Effector memory CD8-positive, alpha-beta T cell (primary cell): Measurements from ENCODE around the gene MUTYH.
"Not testable (repeated sequence)": the region's sequence is repeated elsewhere in the genome, so short reads cannot be mapped to it uniquely, and the experiment has no call there.

Source experiments
- ATAC-seq: fragments of 150-1000 bp; cut with Tn5 transposase; replicated peaks from 2 replicates; pipeline ENCODE4 v1.10.0; 2021; ENCODE audit warnings: mild to moderate bottlenecking, moderate library complexity
- DNase-seq, 3 experiments: peaks; one replicate each; pipeline ENCODE4 v3.0.0; 2021
- H3K27ac Mint-ChIP-seq, 2 donors: one replicate each; pipeline ENCODE4 v1.8.0; 2022; ENCODE audit warnings: mild to moderate bottlenecking in 2 of 2, mixed read lengths in 2 of 2, moderate library complexity in 2 of 2
- H3K27me3 Mint-ChIP-seq, 2 donors: one replicate each; pipeline ENCODE4 v1.8.0; 2022; ENCODE audit warnings: mixed read lengths in 2 of 2
- H3K36me3 Mint-ChIP-seq: one replicate; pipeline ENCODE4 v1.8.0; 2022; ENCODE audit warnings: mild to moderate bottlenecking, moderate library complexity, mixed read lengths; ENCODE audit not compliant: insufficient read depth
- H3K4me1 Mint-ChIP-seq, 2 donors: one replicate each; pipeline ENCODE4 v1.8.0; 2022; ENCODE audit warnings: low read depth in 2 of 2, mixed read lengths in 2 of 2
- H3K4me3 Mint-ChIP-seq, 2 donors: one replicate each; pipeline ENCODE4 v1.8.0; 2022; ENCODE audit warnings: mild to moderate bottlenecking in 2 of 2, mixed read lengths in 2 of 2, moderate library complexity in 2 of 2
- H3K9me3 Mint-ChIP-seq, 2 donors: one replicate each; pipeline ENCODE4 v1.8.0; 2022; ENCODE audit warnings: mixed read lengths in 2 of 2

Gene MUTYH

DNA sequence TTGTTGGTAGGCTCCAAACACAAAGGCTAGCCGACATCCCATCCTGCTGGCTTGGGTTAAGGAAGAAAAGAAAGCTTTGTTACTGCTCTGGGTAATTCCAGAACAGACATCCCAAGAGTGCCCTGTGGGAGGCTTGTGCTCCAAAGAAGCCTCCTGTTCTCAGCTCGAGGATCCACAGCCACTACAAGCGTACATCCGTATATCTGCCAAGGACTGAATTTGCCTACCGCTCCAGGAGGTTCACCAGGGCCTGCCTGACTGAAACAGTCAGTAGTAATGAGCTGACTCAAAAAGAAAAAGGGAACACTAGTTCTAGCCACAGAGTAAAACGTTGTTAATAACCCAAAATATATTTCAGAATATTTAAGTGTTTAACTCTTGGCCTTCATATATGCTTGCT, 24.8 kb upstream of the MUTYH start:
- ATAC-seq (no peak), DNase-seq (no peak)
- H3K27ac Mint-ChIP-seq = no peak overlapping the region
- no peaks in the 10 kb centered on the region for H3K9me3 Mint-ChIP-seq
- H3K27me3 Mint-ChIP-seq = no peaks in the 10 kb centered on the region
- no peaks in the 10 kb centered on the region for H3K36me3 Mint-ChIP-seq
- no peak overlapping the region for H3K4me3 Mint-ChIP-seq
- H3K4me1 Mint-ChIP-seq = no peaks in the 10 kb centered on the region

DNA sequence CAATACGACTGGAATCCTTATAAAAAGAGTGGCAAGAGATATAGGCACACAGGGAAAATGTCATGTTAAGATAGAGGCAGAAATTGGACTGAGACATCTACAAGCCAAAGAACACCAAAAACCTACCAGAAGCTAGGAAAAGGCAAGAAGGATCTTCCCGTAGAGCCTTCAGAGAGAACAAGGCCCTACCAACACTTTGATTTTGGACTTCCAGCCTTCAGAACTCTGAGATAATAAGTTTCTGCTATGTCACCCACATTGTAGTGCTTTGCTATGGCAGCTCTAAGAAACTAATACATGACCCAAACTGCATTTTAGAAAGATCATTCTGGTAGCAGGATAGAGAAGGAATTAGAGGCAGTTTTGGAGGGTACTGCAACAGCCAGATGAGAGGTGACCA, 24.1 kb upstream of the MUTYH start:
- ATAC-seq = no peak
- peak overlapping the region in 1 of 2 donors; percentile 33 for H3K27ac Mint-ChIP-seq

DNA sequence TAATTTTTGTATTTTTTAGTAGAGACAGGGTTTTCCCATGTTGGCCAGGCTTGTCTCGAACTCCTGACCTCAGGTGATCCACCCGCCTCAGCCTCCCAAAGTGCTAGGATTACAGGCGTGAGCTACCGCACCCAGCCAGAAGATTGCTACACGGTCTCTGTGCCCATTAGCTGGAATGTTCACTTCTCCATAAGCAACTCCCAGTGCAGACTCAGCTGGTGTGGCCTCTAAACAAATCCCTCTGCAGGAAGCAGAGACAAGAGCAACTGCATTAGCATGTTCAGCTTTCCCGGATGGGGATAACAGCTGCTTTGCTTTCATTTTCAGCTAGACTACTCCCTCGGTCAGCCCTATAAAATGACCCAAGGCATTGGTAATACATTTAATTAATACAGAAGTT, 20.7 kb upstream of the MUTYH start:
- not testable (repeated sequence) for H3K27ac Mint-ChIP-seq, H3K27me3 Mint-ChIP-seq, DNase-seq, H3K4me3 Mint-ChIP-seq, H3K4me1 Mint-ChIP-seq, ATAC-seq, H3K9me3 Mint-ChIP-seq, H3K36me3 Mint-ChIP-seq

More for the DNA sequence above, 24.1 kb upstream of the MUTYH start:
- H3K36me3 Mint-ChIP-seq = no peaks in the 10 kb centered on the region
- H3K4me3 Mint-ChIP-seq = no peak overlapping the region
- no peaks in the 10 kb centered on the region for H3K27me3 Mint-ChIP-seq
- peaks cover 0 to 3% of the 10 kb centered on the region in 2 donors for H3K4me1 Mint-ChIP-seq
- H3K9me3 Mint-ChIP-seq = no peaks in the 10 kb centered on the region
- no peak for DNase-seq

DNA sequence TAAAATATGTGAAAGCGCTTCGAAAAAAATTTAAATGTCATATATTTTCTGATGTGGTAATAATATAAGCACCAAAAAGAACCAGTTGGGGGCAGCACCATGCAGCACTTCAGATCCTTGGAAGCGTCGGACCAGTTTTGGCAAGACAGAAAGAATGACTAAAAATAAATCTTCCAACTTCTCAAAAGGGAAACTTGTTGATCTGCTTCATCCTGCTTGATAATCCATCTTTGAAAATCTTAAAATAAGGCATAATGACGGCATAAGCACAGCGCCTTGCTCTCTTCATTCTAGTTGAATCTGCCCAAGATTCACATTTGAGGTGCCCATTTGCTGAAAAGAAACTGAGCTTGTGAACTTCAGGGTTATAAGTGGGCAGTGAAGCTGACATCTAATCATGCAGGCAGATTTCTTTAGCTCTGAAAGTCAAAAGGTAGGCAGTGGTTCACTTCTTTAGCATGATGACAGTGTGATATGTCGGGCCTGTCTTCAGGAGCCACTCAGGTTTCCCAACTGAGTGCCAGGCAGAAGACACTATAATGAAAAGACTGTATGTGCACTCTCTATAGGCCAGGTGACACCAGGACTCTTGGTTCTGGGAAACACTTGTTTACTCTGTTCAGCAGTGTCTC, 19.8 kb upstream of the MUTYH start:
- Mint-ChIP-seq H3K36me3 (no peaks in the 10 kb centered on the region), H3K4me3 (no peak overlapping the region), H3K9me3 (no peaks in the 10 kb centered on the region), H3K27ac (no peak overlapping the region), H3K4me1 (peaks cover 0 to 3% of the 10 kb centered on the region in 2 donors), H3K27me3 (no peaks in the 10 kb centered on the region)
- ATAC-seq (peak; percentile 54), DNase-seq (peak; percentile 36 to 46 (median 39))

DNA sequence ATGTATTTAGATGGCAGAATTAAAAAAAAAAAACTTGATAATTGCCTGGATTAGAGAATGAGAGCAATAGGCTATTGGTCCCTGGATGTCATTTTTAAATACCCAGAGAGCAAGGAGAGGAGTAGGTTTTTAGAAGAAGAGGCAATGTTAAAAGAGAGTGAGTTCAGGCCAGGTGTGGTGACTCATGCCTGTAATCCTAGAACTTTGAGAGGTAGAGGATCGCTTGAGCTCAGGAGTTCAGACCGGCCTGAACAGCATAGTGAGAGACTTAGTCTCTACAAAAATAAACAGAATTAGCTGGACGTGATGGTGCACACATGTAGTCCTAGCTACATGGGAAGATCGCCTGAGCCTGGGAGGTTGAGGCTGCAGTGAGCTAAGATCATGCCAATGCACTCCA, 15.9 kb upstream of the MUTYH start:
- Mint-ChIP-seq H3K36me3 (no peaks in the 10 kb centered on the region), H3K9me3 (no peaks in the 10 kb centered on the region), H3K4me1 (peaks cover 0 to 3% of the 10 kb centered on the region in 2 donors), H3K27ac (no peak overlapping the region), H3K4me3 (no peak overlapping the region), H3K27me3 (no peaks in the 10 kb centered on the region)
- ATAC-seq (no peak), DNase-seq (no peak)

DNA sequence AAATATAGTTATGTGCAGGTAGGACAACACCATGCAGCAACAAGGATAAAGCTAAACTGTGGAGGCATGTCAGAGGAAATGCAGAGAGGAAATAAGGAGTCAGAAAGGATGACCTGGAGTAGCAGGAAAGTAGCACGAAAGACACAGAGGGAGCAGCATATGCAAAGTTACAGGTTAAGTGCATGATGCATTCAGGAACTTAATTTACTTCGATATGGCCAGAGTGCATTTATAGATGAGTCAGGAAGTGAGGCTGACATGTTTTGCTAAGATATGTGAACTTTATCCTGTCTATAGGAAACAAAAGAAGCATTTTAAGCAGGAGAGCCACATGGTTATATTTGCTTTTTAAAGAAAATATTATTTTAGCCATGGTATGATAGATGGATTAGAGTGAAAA, 15.4 kb upstream of the MUTYH start:
- DNase-seq = no peak
- Mint-ChIP-seq H3K4me1 (peaks cover 0 to 3% of the 10 kb centered on the region in 2 donors), H3K36me3 (no peaks in the 10 kb centered on the region), H3K4me3 (no peak overlapping the region), H3K27ac (no peak overlapping the region), H3K9me3 (no peaks in the 10 kb centered on the region), H3K27me3 (no peaks in the 10 kb centered on the region)
- ATAC-seq = no peak

DNA sequence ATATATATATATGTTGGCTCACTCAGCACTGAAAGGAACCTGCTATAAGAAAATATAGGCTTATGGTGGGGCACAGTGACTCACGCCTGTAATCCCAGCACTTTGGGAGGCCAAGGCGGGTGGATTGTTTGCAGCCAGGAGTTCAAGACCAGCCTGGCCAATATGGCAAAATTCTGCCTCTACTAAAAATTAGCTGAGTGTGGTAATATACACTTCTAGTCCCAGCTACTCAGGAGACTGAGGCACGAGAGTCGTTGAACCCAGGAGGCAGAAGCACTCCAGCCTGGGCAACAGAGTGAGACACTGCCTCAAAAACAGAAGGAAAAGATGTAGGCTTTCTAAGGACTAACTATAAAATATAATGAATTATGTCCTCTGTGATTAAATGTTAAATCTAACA, 14.6 kb upstream of the MUTYH start:
- Mint-ChIP-seq H3K27ac (peak overlapping the region in 1 of 2 donors; percentile 57), H3K4me3 (no peak overlapping the region), H3K4me1 (peaks cover 0 to 1% of the 10 kb centered on the region in 2 donors), H3K36me3 (no peaks in the 10 kb centered on the region), H3K27me3 (no peaks in the 10 kb centered on the region), H3K9me3 (no peaks in the 10 kb centered on the region)
- ATAC-seq (no peak), DNase-seq (no peak)

DNA sequence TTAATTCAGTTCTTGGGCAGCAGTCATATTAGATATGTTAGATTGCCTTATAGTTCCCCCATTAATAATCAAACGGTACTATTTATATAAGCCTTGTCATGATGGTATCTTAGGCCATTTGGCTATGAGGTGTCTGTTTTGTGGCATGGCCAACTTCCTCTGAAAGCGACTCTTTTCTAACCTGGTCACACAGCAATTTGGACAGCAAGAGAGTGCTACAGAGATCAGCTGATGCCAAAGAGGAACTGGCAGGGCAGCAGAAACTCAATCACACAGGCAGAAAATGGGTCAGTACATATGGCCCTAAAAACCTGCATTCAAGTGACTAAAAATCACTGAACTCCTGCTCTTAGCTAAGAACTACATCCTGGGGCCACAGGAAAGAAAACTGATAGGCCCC, 13.4 kb upstream of the MUTYH start:
- H3K9me3 Mint-ChIP-seq = no peaks in the 10 kb centered on the region
- DNase-seq (no peak), ATAC-seq (no peak)
- H3K4me1 Mint-ChIP-seq = no peaks in the 10 kb centered on the region
- H3K4me3 Mint-ChIP-seq = no peak overlapping the region
- no peaks in the 10 kb centered on the region for H3K36me3 Mint-ChIP-seq
- no peak overlapping the region for H3K27ac Mint-ChIP-seq
- no peaks in the 10 kb centered on the region for H3K27me3 Mint-ChIP-seq

DNA sequence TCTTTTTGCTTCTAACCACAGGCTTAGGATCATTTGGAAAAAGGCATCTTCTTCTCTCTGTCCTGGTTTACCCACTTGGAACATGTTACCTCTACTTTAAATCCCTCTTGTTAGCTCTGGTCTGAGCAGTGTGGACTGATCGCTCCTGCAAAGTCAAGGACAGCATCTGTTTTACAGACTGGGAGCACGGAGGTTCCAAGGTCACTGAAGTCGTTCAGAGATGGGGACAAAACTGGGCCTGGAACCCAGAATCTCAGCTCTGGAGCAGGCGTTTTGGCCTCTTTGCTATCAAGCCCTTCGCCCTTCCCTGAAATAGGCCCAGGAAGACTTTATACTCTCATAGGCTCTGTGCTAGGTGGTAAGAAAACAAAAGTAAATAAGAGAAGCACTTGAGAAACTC, 11.3 kb upstream of the MUTYH start:
- no peaks in the 10 kb centered on the region for H3K27me3 Mint-ChIP-seq
- ATAC-seq = no peak
- no peaks in the 10 kb centered on the region for H3K4me1 Mint-ChIP-seq
- H3K27ac Mint-ChIP-seq = no peak overlapping the region
- H3K9me3 Mint-ChIP-seq = no peaks in the 10 kb centered on the region
- H3K36me3 Mint-ChIP-seq = peaks cover under 1% of the 10 kb centered on the region
- no peak overlapping the region for H3K4me3 Mint-ChIP-seq
- no peak for DNase-seq

DNA sequence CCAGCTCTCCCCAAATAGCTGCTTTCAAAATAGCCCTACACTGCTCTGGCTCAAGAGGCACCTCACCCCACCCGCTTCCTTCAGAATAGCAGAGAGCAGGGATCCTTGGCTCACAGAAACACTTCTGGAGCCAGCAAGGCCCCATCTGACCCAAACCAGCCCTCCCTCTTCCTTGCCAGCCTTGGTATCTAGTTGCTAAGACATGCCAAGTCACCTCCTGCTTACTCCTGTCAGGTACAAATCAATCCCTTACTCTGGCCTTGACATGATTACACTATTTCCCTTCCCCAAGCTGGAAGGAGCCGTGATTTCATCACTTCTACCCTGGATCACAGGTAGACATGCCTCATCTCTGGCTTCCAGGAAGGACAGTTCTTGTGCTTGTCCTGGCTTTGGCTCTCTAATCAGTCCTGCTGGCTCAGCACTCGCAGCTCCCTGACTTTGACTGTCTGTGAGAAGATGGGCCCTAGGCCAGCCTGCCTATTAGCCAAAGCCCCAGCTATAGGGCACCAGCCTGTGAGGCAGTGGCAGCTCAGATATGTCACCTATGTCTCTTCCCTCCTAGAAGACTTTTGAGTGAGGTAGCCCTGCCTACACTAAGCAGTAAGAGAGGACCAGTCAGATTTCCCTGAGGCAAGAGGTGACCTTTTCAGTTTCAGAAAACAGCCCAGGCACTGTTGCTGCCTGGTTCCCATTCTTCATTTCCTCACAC, 8.9 kb upstream of the MUTYH start:
- Mint-ChIP-seq H3K9me3 (no peaks in the 10 kb centered on the region), H3K27ac (peak overlapping the region in 1 of 2 donors; percentile 52), H3K4me3 (no peak overlapping the region), H3K27me3 (no peaks in the 10 kb centered on the region), H3K4me1 (no peaks in the 10 kb centered on the region), H3K36me3 (peaks cover 14% of the 10 kb centered on the region)
- ATAC-seq (no peak), DNase-seq (no peak)

DNA sequence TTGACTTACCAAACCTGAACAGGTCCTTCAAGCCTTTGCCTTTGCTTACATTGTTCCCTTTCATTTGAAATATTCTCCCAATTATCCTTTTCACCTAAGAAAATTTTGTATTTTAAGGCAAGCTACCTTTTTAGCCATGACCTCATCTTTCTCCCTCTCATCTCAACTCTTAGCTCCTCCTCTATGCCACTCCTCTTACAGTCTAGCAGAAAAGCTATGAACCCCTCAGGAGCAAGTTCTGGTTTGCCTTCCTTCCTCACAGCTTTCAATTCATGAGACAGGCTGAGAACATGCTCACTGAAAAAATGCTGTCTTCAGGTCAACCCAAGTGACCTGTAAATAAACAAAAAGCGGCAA, 8.3 kb upstream of the MUTYH start:
- Mint-ChIP-seq H3K36me3 (peaks cover 15% of the 10 kb centered on the region), H3K9me3 (no peaks in the 10 kb centered on the region), H3K4me3 (no peak overlapping the region), H3K27ac (peak overlapping the region; percentile 2 to 52), H3K27me3 (no peaks in the 10 kb centered on the region), H3K4me1 (no peaks in the 10 kb centered on the region)
- DNase-seq (no peak), ATAC-seq (no peak)

DNA sequence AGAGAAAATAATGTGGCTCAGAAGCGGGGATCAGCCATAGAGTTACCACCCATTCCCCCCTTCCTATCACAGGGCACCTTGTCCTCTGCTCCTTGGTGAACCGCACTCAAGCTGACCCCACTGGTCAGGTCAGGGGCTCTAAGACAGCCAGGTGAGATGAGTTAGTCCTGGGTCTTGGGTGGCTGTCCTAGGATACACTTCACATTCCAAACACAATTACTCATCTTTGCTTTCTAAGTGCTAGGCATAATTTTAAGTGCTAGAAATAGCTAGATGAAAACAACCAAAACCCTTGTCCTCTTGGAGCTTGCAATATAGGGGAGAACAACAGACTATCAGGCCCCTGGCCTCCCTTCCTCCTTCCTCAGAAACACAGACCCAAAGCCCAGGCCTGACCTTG, 7.8 kb upstream of the MUTYH start:
- Mint-ChIP-seq H3K27me3 (no peaks in the 10 kb centered on the region), H3K4me3 (no peak overlapping the region), H3K36me3 (peaks cover 21% of the 10 kb centered on the region), H3K4me1 (no peaks in the 10 kb centered on the region), H3K27ac (peak overlapping the region; percentile 14 to 60), H3K9me3 (no peaks in the 10 kb centered on the region)
- ATAC-seq = no peak
- no peak for DNase-seq

DNA sequence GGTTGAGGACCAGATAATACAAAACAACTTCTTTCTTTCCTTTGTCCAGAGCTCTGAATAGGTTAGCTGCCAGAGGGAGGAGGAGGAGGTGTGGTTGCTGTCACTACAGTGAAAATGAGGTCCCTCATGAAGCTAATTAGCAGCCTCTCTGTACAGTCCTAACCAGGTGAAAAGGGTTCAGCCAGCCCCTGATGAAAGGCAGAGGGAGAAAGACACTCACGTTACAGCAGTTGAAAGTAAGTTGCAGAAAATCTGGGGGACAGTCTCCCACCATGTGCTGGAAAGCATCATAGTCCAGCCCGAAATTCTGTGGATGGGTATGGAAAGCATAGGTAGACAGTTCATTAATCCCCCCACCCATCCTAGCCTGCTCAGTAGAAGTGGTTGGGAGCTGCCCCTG, 6.2 kb upstream of the MUTYH start:
- no peaks in the 10 kb centered on the region for H3K27me3 Mint-ChIP-seq
- H3K4me1 Mint-ChIP-seq = peaks cover 6 to 10% of the 10 kb centered on the region in 2 donors
- H3K36me3 Mint-ChIP-seq = peaks cover 32% of the 10 kb centered on the region
- DNase-seq = no peak
- no peak overlapping the region for H3K4me3 Mint-ChIP-seq
- ATAC-seq = no peak
- peak overlapping the region; percentile 22 to 60 for H3K27ac Mint-ChIP-seq
- H3K9me3 Mint-ChIP-seq = no peaks in the 10 kb centered on the region

DNA sequence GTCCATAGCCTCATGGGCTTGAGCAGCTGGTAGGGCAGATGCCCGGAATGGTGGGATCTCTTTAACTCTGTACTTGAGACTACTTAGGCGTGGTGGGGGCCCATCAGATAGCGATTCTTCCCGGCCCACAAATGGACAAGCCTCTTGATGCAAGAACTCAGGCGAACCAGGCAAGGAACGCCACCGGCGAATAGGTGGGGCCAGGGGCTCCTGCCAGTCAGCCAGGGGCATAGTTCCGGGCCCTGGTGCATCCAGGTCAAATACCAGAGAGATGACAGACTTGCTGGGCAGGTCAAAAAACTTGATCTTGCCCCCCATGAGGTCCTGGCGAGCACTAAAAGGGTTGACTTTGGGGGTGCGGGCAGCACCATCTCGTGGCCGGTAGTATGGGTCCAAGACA, 4.8 kb upstream of the MUTYH start:
- no peaks in the 10 kb centered on the region for H3K27me3 Mint-ChIP-seq
- no peak for DNase-seq
- H3K27ac Mint-ChIP-seq = no peak overlapping the region
- H3K9me3 Mint-ChIP-seq = no peaks in the 10 kb centered on the region
- peaks cover 36% of the 10 kb centered on the region for H3K36me3 Mint-ChIP-seq
- no peak for ATAC-seq
- no peak overlapping the region for H3K4me3 Mint-ChIP-seq
- peaks cover 14 to 21% of the 10 kb centered on the region in 2 donors for H3K4me1 Mint-ChIP-seq
